ENCODE data around the gene NAB2. TPM values are rescaled to one million over a fixed set of nuclear protein-coding genes. Genes with fewer than 3 reads are reported as not detected.

The NAB2 gene
- total and polyA plus RNA-seq, 2 of the 8 experiments (the other 6 are each of a cell fraction or from before 2014, with no cell fraction given) = 20.9 to 23.5 TPM

DNA sequence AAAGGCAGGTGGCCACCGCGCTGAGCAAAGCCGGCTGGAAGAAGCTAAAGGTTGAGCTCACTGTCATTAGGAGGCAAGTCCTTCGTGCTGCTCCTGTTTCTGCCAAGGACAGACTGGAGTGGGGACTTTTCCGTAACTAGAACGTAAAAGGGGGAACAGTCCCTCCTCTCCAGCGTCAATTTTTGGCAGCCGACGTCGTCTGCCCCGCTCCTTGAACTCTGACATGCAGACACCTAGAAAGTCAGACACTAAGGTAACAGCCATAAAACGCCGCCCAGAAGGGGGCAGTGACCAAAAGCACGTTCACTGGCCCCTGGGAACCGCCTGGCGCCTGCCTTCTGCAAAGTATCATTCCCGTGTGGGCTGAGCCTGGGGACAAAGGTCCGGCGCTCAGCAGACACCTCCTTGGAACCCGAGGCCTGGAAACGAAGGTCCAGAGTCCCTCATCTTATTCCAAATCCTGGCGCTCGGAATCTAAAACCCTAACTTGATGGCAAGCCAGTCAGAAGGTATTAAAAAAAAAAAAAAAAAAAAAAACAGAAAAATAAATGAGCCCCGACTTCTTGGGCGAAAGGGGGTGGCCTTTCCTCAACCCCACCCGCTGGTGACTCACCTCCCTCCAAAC lies 38.3 kb downstream of the NAB2 start (continued):
- TF ChIP-seq SIN3A (conservative IDR thresholded peaks at IDR 0.05 in 1 of 2, IDR thresholded peaks at IDR 0.05 in 1 of 2; ENCODE audit: low read depth in 1 of 2, low read length in 2 of 2) = peak in 1 of 2 experiments; percentile 15; a peak in 1 of 4 replicates
- TF ChIP-seq TAF7 (optimal IDR thresholded peaks at IDR 0.05; ENCODE audit: borderline replicate concordance, low read depth, low read length) = peak; percentile 6
- peak; percentile 40; the same call in 1 of the 2 replicates for TF ChIP-seq TBP (IDR thresholded peaks at IDR 0.05; ENCODE audit: low read depth, low read length)
- no peak for TF ChIP-seq RFX5 (IDR thresholded peaks at IDR 0.05; ENCODE audit: borderline replicate concordance, low read depth, low read length)
- TF ChIP-seq TEAD4 (IDR thresholded peaks at IDR 0.05; ENCODE audit: low read depth, low read length) = no peak
- no peak for TF ChIP-seq BRCA1 (IDR thresholded peaks at IDR 0.05; ENCODE audit: low read depth, low read length)
- peak; percentile 21 to 46; a peak in 3 of 4 replicates for TF ChIP-seq RAD21 (IDR thresholded peaks at IDR 0.05 in 1 of 2, conservative IDR thresholded peaks at IDR 0.05 in 1 of 2; ENCODE audit: low read depth in 2 of 2, low read length in 2 of 2)
- TF ChIP-seq, protein P1, sequence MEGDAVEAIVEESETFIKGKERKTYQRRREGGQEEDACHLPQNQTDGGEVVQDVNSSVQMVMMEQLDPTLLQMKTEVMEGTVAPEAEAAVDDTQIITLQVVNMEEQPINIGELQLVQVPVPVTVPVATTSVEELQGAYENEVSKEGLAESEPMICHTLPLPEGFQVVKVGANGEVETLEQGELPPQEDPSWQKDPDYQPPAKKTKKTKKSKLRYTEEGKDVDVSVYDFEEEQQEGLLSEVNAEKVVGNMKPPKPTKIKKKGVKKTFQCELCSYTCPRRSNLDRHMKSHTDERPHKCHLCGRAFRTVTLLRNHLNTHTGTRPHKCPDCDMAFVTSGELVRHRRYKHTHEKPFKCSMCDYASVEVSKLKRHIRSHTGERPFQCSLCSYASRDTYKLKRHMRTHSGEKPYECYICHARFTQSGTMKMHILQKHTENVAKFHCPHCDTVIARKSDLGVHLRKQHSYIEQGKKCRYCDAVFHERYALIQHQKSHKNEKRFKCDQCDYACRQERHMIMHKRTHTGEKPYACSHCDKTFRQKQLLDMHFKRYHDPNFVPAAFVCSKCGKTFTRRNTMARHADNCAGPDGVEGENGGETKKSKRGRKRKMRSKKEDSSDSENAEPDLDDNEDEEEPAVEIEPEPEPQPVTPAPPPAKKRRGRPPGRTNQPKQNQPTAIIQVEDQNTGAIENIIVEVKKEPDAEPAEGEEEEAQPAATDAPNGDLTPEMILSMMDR (IDR thresholded peaks at IDR 0.05; ENCODE audit: control extremely low read depth in 1 of 3, insufficient read depth in 1 of 3, low read depth in 1 of 3, low read length in 3 of 3) = peak in 2 of 3 experiments; percentile 39 to 53; a peak in 3 of 4 replicates
- TF ChIP-seq YY1 (IDR thresholded peaks at IDR 0.05; ENCODE audit: low read depth, low read length) = no peak
